Fibroblast of villous mesenchyme (primary cell): ENCODE results near the gene MANSC1. TPM values are rescaled to one million over a fixed set of nuclear protein-coding genes. Genes with fewer than 3 reads are reported as not detected.
A peak's percentile ranks its signal among the peaks of the same experiment; 100 is the strongest.

Experiments
- DNase-seq: peaks from one replicate; pipeline ENCODE4 v3.0.0-alpha.2; 2010; ENCODE audit warnings: low read depth
- H3K4me3 ChIP-seq: 2 replicates; pipeline ENCODE4 v1.5.1; 2011; ENCODE audit warnings: low read depth, mild to moderate bottlenecking, low read length
- total RNA-seq: library from RNA; depleted of rRNA; stranded (reverse); fragments of >200 nt; gene quantifications from 2 replicates; pipeline ENCODE4 v1.2.3, GENCODE V29; 2012
- TF ChIP-seq, protein P1 (sequence below): IDR thresholded peaks from 2 replicates; pipeline ENCODE4 v1.5.1; 2012; ENCODE audit warnings: low read depth, mild to moderate bottlenecking, low read length; ENCODE audit not compliant: insufficient read depth

Gene MANSC1
- total RNA-seq, 1 donor, result 4.7 TPM

DNA sequence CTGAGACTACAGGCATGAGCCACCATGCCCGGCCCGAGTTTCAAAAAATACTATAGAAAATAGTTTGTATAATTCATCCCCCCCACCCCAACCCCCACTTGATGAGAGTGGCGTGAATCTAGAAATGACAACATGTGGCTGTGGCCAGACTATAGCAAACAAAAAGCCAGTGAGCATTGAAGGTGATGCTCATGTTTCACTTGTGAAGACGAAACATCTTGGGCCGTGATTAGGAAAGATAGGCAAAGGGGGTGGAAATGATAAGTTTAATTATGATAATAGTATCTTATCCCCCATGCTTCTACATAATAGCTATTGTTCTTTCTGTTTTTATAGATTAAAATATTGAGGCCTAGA, 15.4 kb upstream of the MANSC1 start:
- no peak overlapping the region for H3K4me3 ChIP-seq
- TF ChIP-seq, protein P1, sequence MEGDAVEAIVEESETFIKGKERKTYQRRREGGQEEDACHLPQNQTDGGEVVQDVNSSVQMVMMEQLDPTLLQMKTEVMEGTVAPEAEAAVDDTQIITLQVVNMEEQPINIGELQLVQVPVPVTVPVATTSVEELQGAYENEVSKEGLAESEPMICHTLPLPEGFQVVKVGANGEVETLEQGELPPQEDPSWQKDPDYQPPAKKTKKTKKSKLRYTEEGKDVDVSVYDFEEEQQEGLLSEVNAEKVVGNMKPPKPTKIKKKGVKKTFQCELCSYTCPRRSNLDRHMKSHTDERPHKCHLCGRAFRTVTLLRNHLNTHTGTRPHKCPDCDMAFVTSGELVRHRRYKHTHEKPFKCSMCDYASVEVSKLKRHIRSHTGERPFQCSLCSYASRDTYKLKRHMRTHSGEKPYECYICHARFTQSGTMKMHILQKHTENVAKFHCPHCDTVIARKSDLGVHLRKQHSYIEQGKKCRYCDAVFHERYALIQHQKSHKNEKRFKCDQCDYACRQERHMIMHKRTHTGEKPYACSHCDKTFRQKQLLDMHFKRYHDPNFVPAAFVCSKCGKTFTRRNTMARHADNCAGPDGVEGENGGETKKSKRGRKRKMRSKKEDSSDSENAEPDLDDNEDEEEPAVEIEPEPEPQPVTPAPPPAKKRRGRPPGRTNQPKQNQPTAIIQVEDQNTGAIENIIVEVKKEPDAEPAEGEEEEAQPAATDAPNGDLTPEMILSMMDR, result no peak
- DNase-seq, result no peak

DNA sequence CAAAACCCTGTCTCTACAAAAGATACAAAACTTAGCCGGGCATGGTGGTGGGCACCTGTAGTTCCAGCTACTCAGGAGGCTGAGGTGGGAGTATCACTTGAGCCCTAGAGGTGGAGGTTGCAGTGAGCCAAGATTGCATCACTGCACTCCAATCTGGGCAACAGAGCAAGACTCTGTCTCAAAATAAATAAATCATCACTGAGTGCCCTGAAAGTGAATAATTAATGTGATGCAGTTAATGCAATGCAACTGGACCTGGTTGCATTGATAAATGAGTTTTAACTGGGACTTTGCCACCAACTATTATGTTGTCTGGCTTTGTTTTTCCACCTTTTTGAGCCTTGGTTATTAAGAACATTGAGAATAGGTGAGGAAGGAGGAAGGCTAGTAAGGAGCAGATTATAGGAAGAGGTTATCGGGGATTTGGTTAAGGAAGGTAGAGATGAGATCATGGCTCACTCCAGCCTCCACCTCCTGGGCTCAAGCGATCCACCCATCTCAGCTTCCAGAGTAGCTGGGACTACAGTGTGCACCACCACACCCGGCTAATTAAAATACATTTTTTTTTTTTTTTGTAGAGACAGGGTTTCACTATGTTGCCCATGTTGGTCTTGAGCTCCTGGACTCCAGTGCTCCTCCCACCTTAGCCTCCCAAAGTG, 14.9 kb upstream of the MANSC1 start:
- H3K4me3 ChIP-seq, result no peak overlapping the region
- no peak for DNase-seq
- TF ChIP-seq, protein P1, result no peak

DNA sequence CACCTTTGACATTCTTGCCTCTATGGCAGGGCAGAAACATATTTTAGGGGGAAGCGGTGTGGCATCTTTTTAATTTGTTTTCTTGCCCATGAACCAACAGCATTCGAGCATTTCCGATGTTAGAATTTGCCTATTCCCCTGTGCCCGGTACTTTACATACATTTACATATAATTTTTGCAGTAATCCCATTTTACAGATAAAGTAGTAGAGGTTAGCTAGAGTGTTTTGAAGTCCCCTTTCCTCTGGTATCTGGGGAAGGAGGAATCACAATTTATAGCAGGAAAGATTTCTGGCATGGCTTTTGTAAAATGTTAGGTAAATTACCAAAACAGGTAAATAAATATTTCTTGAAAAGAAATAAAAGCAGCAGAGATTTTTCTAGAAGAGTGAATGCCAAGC, 8.5 kb upstream of the MANSC1 start:
- TF ChIP-seq, protein P1, result no peak
- no peak overlapping the region for H3K4me3 ChIP-seq
- no peak for DNase-seq

DNA sequence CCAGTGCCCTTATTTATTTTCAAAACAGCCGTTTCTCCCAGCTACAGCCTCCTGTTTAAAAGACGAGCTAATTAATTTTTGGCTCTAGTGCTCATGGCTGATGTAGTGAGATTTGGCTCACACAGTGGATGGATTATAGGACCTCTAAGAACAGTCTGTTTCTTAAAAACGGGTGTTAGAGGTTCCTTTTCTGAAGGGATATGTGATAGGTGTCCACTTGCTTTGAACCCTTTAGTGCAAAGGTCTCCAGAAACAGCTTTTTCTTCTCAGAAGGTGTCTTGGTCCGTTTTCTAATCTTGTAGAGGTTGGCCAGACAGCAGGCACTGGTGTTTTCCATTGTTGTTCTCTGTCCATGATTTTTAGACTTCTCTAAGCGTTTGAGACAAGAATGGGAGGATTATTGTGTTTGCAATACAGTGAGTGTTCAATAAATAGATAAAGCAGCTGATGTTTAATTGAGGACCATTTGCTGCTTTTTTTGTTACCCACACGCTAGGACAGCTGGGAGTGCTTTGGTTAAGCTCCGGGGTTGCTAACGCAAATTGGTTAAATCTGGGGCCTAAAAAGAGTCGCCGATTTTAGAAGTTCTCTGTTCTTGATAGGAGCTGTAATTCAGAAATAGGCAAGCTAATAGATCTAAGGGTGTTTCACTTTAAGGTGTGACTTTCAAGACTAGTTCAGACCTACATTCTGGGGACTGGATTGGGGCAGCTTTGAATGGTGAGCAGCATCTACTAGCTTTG, 7.8 kb upstream of the MANSC1 start:
- TF ChIP-seq, protein P1, result no peak
- peak; percentile 48 for DNase-seq
- peak overlapping the region; percentile 91 for H3K4me3 ChIP-seq

DNA sequence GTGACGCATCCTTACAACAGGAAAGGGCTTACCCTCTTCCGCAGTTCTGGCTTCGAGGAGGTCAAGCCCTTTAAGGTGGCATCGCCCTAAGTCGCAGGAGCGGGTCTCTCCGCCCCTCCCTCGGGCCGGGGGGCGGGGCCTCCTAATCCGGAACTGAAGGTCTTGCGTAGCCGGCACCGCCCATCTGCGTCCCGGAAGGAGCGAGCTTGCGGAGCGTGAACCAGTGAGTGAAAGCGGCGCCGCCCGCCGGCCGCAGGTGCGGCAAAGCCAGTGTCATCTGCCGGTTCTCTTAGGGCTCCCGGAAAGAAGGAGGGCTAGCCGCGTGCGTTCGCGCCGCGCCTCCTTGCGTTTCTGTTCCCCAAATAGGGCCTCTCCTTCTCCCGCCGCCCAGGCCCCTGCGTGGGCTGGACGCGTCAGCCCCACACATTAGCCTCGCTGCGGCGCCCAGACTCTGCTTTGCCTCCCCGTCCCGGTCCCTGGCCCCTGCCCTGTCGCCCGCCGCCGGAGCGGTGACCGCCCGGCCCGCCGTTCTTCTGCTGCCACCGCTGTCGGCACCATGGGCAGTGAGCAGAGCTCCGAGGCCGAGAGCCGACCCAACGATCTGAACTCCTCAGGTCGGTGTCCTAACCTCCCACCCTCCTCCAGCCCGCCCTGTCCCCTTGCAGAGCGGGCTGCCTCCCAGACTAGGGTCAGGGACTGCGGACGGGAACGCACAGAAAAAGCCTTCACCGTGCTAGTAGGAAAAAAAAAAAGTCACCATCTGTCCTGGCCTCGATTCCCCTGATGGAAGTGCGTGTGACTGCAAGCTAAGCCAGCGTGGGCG, 7.1 kb upstream of the MANSC1 start, which contains the start of gene BORCS5:
TSS of gene BORCS5 (plus strand) at position 183 of the 823 bp plus-strand sequence. CDS start at position 557, 374 bp downstream.
- TF ChIP-seq, protein P1, result peak; percentile 12
- peak within 1 kb of the TSS; percentile 91 for H3K4me3 ChIP-seq
- DNase-seq, result peak; percentile 91

DNA sequence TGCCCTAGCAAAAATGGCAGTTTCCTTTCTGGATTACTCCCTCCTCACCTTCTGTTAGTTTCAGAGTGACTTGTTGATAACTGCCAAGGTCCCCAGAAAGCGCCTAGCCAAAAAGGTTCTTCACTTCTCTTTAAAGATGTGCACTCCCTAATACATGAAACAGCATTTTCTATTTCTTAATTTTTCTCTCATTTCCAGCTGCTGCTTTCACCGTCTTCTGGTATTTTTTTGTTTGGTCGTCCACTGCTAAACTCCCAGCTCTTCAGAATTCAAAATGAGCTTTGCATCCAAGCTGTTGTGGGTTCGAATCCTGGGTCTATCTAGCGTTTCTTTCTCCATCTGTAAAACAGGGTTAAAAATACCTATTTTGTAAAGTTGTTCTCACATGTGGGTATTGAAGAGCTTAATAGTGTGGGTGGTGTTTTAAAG, 6.4 kb upstream of the MANSC1 start:
- TF ChIP-seq, protein P1, result no peak
- DNase-seq, result no peak
- peak overlapping the region; percentile 91 for H3K4me3 ChIP-seq
